T-helper 1 cell treated with Interleukin-12 subunit alpha and Interleukin-12 subunit beta and Interleukin-4 antibody, amounts not matched to agents 30 μg/mL and 1 μg/mL, for 36 hours (primary cell): ENCODE data around the gene ZNF683.
"Not testable (repeated sequence)": the region's sequence is repeated elsewhere in the genome, so short reads cannot be mapped to it uniquely, and the experiment has no call there.

Experiments
- H3K27ac Mint-ChIP-seq: one replicate; pipeline ENCODE4 v1.8.0; 2021; ENCODE audit warnings: mild to moderate bottlenecking, mixed read lengths
- H3K27me3 Mint-ChIP-seq: one replicate; pipeline ENCODE4 v1.8.0; 2021; ENCODE audit warnings: low read depth, mixed read lengths
- H3K36me3 Mint-ChIP-seq: one replicate; pipeline ENCODE4 v1.8.0; 2021; ENCODE audit warnings: low read depth, mixed read lengths
- H3K4me1 Mint-ChIP-seq: one replicate; pipeline ENCODE4 v1.8.0; 2021; ENCODE audit warnings: low read depth, mixed read lengths
- H3K4me3 Mint-ChIP-seq: one replicate; pipeline ENCODE4 v1.8.0; 2021; ENCODE audit warnings: mild to moderate bottlenecking, moderate library complexity, mixed read lengths
- H3K9me3 Mint-ChIP-seq: one replicate; pipeline ENCODE4 v1.8.0; 2021; ENCODE audit warnings: mixed read lengths

ZNF683 gene

GRCh38 chr1:26372611-26373010, at the start of gene ZNF683:
TSS of gene ZNF683 (minus strand) at chr1:26372750. CDS start at chr1:26368571, 4,179 bp downstream.
- H3K27ac Mint-ChIP-seq: peak within 1 kb of the TSS; percentile 88
- peaks cover 16% of the 10 kb centered on the region for H3K36me3 Mint-ChIP-seq
- H3K9me3 Mint-ChIP-seq: peaks cover 17% of the 10 kb centered on the region
- peak within 1 kb of the TSS; percentile 62 for H3K4me3 Mint-ChIP-seq
- not testable (repeated sequence) for H3K27me3 Mint-ChIP-seq
- H3K4me1 Mint-ChIP-seq: peaks cover 63% of the 10 kb centered on the region

- peaks cover 39% of the 10 kb centered on the region for H3K27me3 Mint-ChIP-seq
- no peak overlapping the region for H3K27ac Mint-ChIP-seq
- peaks cover 3% of the 10 kb centered on the region for H3K4me1 Mint-ChIP-seq
- no peak overlapping the region for H3K4me3 Mint-ChIP-seq
- no peaks in the 10 kb centered on the region for H3K9me3 Mint-ChIP-seq
- H3K36me3 Mint-ChIP-seq: no peaks in the 10 kb centered on the region
Measured at GRCh38 chr1:26419494-26419893, 46.9 kb upstream of the ZNF683 start.

GRCh38 chr1:26418865-26419349, 46.4 kb upstream of the ZNF683 start:
- Mint-ChIP-seq H3K36me3 (no peaks in the 10 kb centered on the region), H3K27me3 (peaks cover 45% of the 10 kb centered on the region), H3K4me1 (peaks cover 3% of the 10 kb centered on the region)

GRCh38 chr1:26417111-26417759, 44.7 kb upstream of the ZNF683 start:
- Mint-ChIP-seq H3K27ac (no peak overlapping the region), H3K9me3 (no peaks in the 10 kb centered on the region), H3K36me3 (no peaks in the 10 kb centered on the region), H3K27me3 (peaks cover 54% of the 10 kb centered on the region), H3K4me1 (peaks cover 3% of the 10 kb centered on the region), H3K4me3 (no peak overlapping the region)

More at GRCh38 chr1:26418865-26419349, 46.4 kb upstream of the ZNF683 start:
- Mint-ChIP-seq H3K9me3 (no peaks in the 10 kb centered on the region), H3K27ac (no peak overlapping the region), H3K4me3 (no peak overlapping the region)

GRCh38 chr1:26413031-26413430, 40.5 kb upstream of the ZNF683 start:
- H3K27me3 Mint-ChIP-seq: peaks cover 71% of the 10 kb centered on the region
- no peak overlapping the region for H3K27ac Mint-ChIP-seq
- H3K9me3 Mint-ChIP-seq: no peaks in the 10 kb centered on the region
- no peaks in the 10 kb centered on the region for H3K36me3 Mint-ChIP-seq
- H3K4me1 Mint-ChIP-seq: peaks cover 19% of the 10 kb centered on the region
- no peak overlapping the region for H3K4me3 Mint-ChIP-seq

GRCh38 chr1:26412180-26412840, 39.8 kb upstream of the ZNF683 start:
- no peak overlapping the region for H3K27ac Mint-ChIP-seq
- H3K36me3 Mint-ChIP-seq: no peaks in the 10 kb centered on the region
- H3K9me3 Mint-ChIP-seq: no peaks in the 10 kb centered on the region
- peaks cover 71% of the 10 kb centered on the region for H3K27me3 Mint-ChIP-seq
- peaks cover 19% of the 10 kb centered on the region for H3K4me1 Mint-ChIP-seq
- H3K4me3 Mint-ChIP-seq: no peak overlapping the region

GRCh38 chr1:26411624-26412074, 39.1 kb upstream of the ZNF683 start:
- Mint-ChIP-seq H3K27ac (no peak overlapping the region), H3K4me1 (peaks cover 16% of the 10 kb centered on the region), H3K4me3 (no peak overlapping the region), H3K36me3 (no peaks in the 10 kb centered on the region), H3K9me3 (no peaks in the 10 kb centered on the region), H3K27me3 (peaks cover 71% of the 10 kb centered on the region)

GRCh38 chr1:26410706-26411623, 38.4 kb upstream of the ZNF683 start, which contains the start of gene LIN28A:
TSS of gene LIN28A (plus strand) at chr1:26410817. CDS start at chr1:26410892, 75 bp downstream.
- H3K4me1 Mint-ChIP-seq: peaks cover 16% of the 10 kb centered on the region
- H3K36me3 Mint-ChIP-seq: no peaks in the 10 kb centered on the region
- H3K4me3 Mint-ChIP-seq: no peak within 1 kb of the TSS
- H3K9me3 Mint-ChIP-seq: no peaks in the 10 kb centered on the region
- no peak within 1 kb of the TSS for H3K27ac Mint-ChIP-seq
- H3K27me3 Mint-ChIP-seq: peaks cover 78% of the 10 kb centered on the region

GRCh38 chr1:26409191-26409807, 36.7 kb upstream of the ZNF683 start:
- Mint-ChIP-seq H3K27me3 (peaks cover 65% of the 10 kb centered on the region), H3K4me1 (peaks cover 16% of the 10 kb centered on the region)

GRCh38 chr1:26408604-26409003, 36.1 kb upstream of the ZNF683 start:
- H3K4me3 Mint-ChIP-seq: no peak overlapping the region
- peaks cover 16% of the 10 kb centered on the region for H3K4me1 Mint-ChIP-seq
- no peak overlapping the region for H3K27ac Mint-ChIP-seq
- no peaks in the 10 kb centered on the region for H3K36me3 Mint-ChIP-seq
- peaks cover 64% of the 10 kb centered on the region for H3K27me3 Mint-ChIP-seq
- no peaks in the 10 kb centered on the region for H3K9me3 Mint-ChIP-seq

More at GRCh38 chr1:26409191-26409807, 36.7 kb upstream of the ZNF683 start:
- Mint-ChIP-seq H3K36me3 (no peaks in the 10 kb centered on the region), H3K4me3 (no peak overlapping the region), H3K27ac (no peak overlapping the region), H3K9me3 (no peaks in the 10 kb centered on the region)

- Mint-ChIP-seq H3K27me3 (peaks cover 54% of the 10 kb centered on the region), H3K36me3 (no peaks in the 10 kb centered on the region), H3K4me3 (no peak overlapping the region), H3K27ac (no peak overlapping the region), H3K9me3 (no peaks in the 10 kb centered on the region), H3K4me1 (peaks cover 13% of the 10 kb centered on the region)
Measured at GRCh38 chr1:26405281-26405915, 32.8 kb upstream of the ZNF683 start.

- Mint-ChIP-seq H3K27me3 (peaks cover 55% of the 10 kb centered on the region), H3K4me3 (no peak overlapping the region), H3K27ac (no peak overlapping the region), H3K4me1 (peaks cover 12% of the 10 kb centered on the region), H3K36me3 (no peaks in the 10 kb centered on the region), H3K9me3 (no peaks in the 10 kb centered on the region)
Measured at GRCh38 chr1:26404641-26405040, 32.1 kb upstream of the ZNF683 start.

- no peaks in the 10 kb centered on the region for H3K9me3 Mint-ChIP-seq
- H3K27me3 Mint-ChIP-seq: peaks cover 45% of the 10 kb centered on the region
- no peaks in the 10 kb centered on the region for H3K36me3 Mint-ChIP-seq
- no peak overlapping the region for H3K4me3 Mint-ChIP-seq
- H3K4me1 Mint-ChIP-seq: peaks cover 3% of the 10 kb centered on the region
- H3K27ac Mint-ChIP-seq: no peak overlapping the region
Measured at GRCh38 chr1:26403656-26404055, 31.1 kb upstream of the ZNF683 start.
